ENCODE measurements around the gene RAE1. TPM values are rescaled to one million over a fixed set of nuclear protein-coding genes. Genes with fewer than 3 reads are reported as not detected.
"Not testable (repeated sequence)": the region's sequence is repeated elsewhere in the genome, so short reads cannot be mapped to it uniquely, and the experiment has no call there.

RAE1 gene
- total RNA-seq, 1 experiment from 2014 or later: 62.6 TPM

- in situ Hi-C loops (cut with HindIII; ENCODE audit: low pct_unique_long_range_greater_than_20kb, low sequenced_read_pairs): no loop called here
- DNase-seq (ENCODE audit: low read depth, low spot score): peak; percentile 44
These were observed 66.1 kb downstream of the RAE1 start for GRCh38 chr20:57417051-57417689.

- no peak for DNase-seq (ENCODE audit: low read depth, low spot score)
These were observed 67.0 kb downstream of the RAE1 start for GRCh38 chr20:57417830-57418780.

GRCh38 chr20:57419479-57419878, 68.4 kb downstream of the RAE1 start:
- DNase-seq (ENCODE audit: low read depth, low spot score); in situ Hi-C loops (cut with HindIII; ENCODE audit: low pct_unique_long_range_greater_than_20kb, low sequenced_read_pairs): not testable (repeated sequence)

More at GRCh38 chr20:57417830-57418780, 67.0 kb downstream of the RAE1 start:
- in situ Hi-C loops (cut with HindIII; ENCODE audit: low pct_unique_long_range_greater_than_20kb, low sequenced_read_pairs): no loop called here

GRCh38 chr20:57420571-57421252, 69.7 kb downstream of the RAE1 start:
- DNase-seq (ENCODE audit: low read depth, low spot score): peak; percentile 13
- in situ Hi-C loops (cut with HindIII; ENCODE audit: low pct_unique_long_range_greater_than_20kb, low sequenced_read_pairs): no loop called here

- in situ Hi-C loops (cut with HindIII; ENCODE audit: low pct_unique_long_range_greater_than_20kb, low sequenced_read_pairs): no loop called here
These were observed 70.5 kb downstream of the RAE1 start for GRCh38 chr20:57421253-57422220.

GRCh38 chr20:57422254-57422653, 71.2 kb downstream of the RAE1 start:
- no peak for DNase-seq (ENCODE audit: low read depth, low spot score)
- in situ Hi-C loops (cut with HindIII; ENCODE audit: low pct_unique_long_range_greater_than_20kb, low sequenced_read_pairs): no loop called here

More at GRCh38 chr20:57421253-57422220, 70.5 kb downstream of the RAE1 start:
- DNase-seq (ENCODE audit: low read depth, low spot score): no peak

- DNase-seq (ENCODE audit: low read depth, low spot score): no peak
- in situ Hi-C loops (cut with HindIII; ENCODE audit: low pct_unique_long_range_greater_than_20kb, low sequenced_read_pairs): no loop called here
These were observed 74.3 kb downstream of the RAE1 start for GRCh38 chr20:57425150-57426013.

GRCh38 chr20:57426271-57426689, 75.2 kb downstream of the RAE1 start:
- DNase-seq (ENCODE audit: low read depth, low spot score): no peak
- in situ Hi-C loops (cut with HindIII; ENCODE audit: low pct_unique_long_range_greater_than_20kb, low sequenced_read_pairs): no loop called here

GRCh38 chr20:57426831-57427230, 75.8 kb downstream of the RAE1 start:
- no peak for DNase-seq (ENCODE audit: low read depth, low spot score)
- in situ Hi-C loops (cut with HindIII; ENCODE audit: low pct_unique_long_range_greater_than_20kb, low sequenced_read_pairs): no loop called here

GRCh38 chr20:57428324-57429158, 77.5 kb downstream of the RAE1 start:
- in situ Hi-C loops (cut with HindIII; ENCODE audit: low pct_unique_long_range_greater_than_20kb, low sequenced_read_pairs): no loop called here
- no peak for DNase-seq (ENCODE audit: low read depth, low spot score)

Small RNA genes lying within 50 kb of the gene (small RNA-seq; reads per million reads assigned to genes)
- gene MIR4325 (0 reads per million in 2 experiments), gene RF00019 (0 reads per million in 2 experiments), gene RPL39P39 (0 reads per million in 2 experiments)

Other genes starting within 250 kb of the RAE1 start
- gene BMP7, start 84.6 kb upstream of the RAE1 start, total RNA-seq (2014; rRNA removed; shearing (Covaris generic)): 6.8 and 12.9 TPM in 2 replicates
- gene SPO11, start 21.5 kb upstream of the RAE1 start, total RNA-seq (2014; rRNA removed; shearing (Covaris generic)): not detected in 2 replicates
- gene RBM38, start 40.1 kb downstream of the RAE1 start, total RNA-seq (2014; rRNA removed; shearing (Covaris generic)): 12.8 and 13.7 TPM in 2 replicates
- gene CTCFL, start 173.9 kb downstream of the RAE1 start, total RNA-seq (2014; rRNA removed; shearing (Covaris generic)): 0.42 and 0.51 TPM in 2 replicates
- 0.32 TPM in 1 of 2 replicates, not detected in the other for gene PCK1, start 209.9 kb downstream of the RAE1 start, total RNA-seq (2014; rRNA removed; shearing (Covaris generic))

Measured in SK-MEL-5 (cell line).